Measurements from ENCODE around the gene CLEC9A.
"Not testable (repeated sequence)": the region's sequence is repeated elsewhere in the genome, so short reads cannot be mapped to it uniquely, and the experiment has no call there.

CLEC9A gene

GRCh38 chr12:10030446-10030845 lies at the start of gene CLEC9A:
CLEC9A (plus strand) TSS chr12:10030682; CDS start chr12:10052688, 22,006 bp downstream.
- DNase-seq: no peak

- DNase-seq: no peak
Observed at GRCh38 chr12:9991876-9992275, 38.6 kb upstream of the CLEC9A start.

- DNase-seq: no peak
Observed at GRCh38 chr12:9992296-9992695, 38.2 kb upstream of the CLEC9A start.

GRCh38 chr12:9999016-9999415 lies 31.5 kb upstream of the CLEC9A start, which contains the start of gene CLEC1B:
CLEC1B (minus strand) TSS chr12:9999121; CDS start chr12:9999100, 21 bp downstream.
- DNase-seq: no peak

- no peak for DNase-seq
Observed at GRCh38 chr12:10001171-10001776, 29.2 kb upstream of the CLEC9A start.

- DNase-seq: no peak
Observed at GRCh38 chr12:10012630-10013330, 17.7 kb upstream of the CLEC9A start.

- DNase-seq: no peak
Observed at GRCh38 chr12:10015450-10015849, 15.0 kb upstream of the CLEC9A start.

GRCh38 chr12:10016881-10017280 lies 13.6 kb upstream of the CLEC9A start:
- DNase-seq: no peak

GRCh38 chr12:10018386-10018785 lies 12.1 kb upstream of the CLEC9A start:
- no peak for DNase-seq

- no peak for DNase-seq
Observed at GRCh38 chr12:10021342-10021741, 9.1 kb upstream of the CLEC9A start.

GRCh38 chr12:10025236-10025635 lies 5.2 kb upstream of the CLEC9A start:
- DNase-seq: no peak

- not testable (repeated sequence) for DNase-seq
Observed at GRCh38 chr12:10026666-10027065, 3.8 kb upstream of the CLEC9A start.

- no peak for DNase-seq
Observed at GRCh38 chr12:10027311-10027710, 3.2 kb upstream of the CLEC9A start.

- no peak for DNase-seq
Observed at GRCh38 chr12:10027721-10028120, 2.8 kb upstream of the CLEC9A start.

GRCh38 chr12:10031321-10031720 lies 839 bp downstream of the CLEC9A start:
- DNase-seq: no peak

- DNase-seq: no peak
Observed at GRCh38 chr12:10031771-10032175, 1.3 kb downstream of the CLEC9A start.

GRCh38 chr12:10033783-10034545 lies 3.5 kb downstream of the CLEC9A start:
- no peak for DNase-seq

- no peak for DNase-seq
Observed at GRCh38 chr12:10042167-10042566, 11.7 kb downstream of the CLEC9A start.

GRCh38 chr12:10048526-10048925 lies 18.0 kb downstream of the CLEC9A start:
- DNase-seq: no peak

- no peak for DNase-seq
Observed at GRCh38 chr12:10052193-10052913, 21.9 kb downstream of the CLEC9A start.

GRCh38 chr12:10058387-10058786 lies 27.9 kb downstream of the CLEC9A start:
- no peak for DNase-seq

GRCh38 chr12:10065241-10065640 lies 34.8 kb downstream of the CLEC9A start:
- no peak for DNase-seq

- no peak for DNase-seq
Observed at GRCh38 chr12:10067264-10067663, 36.8 kb downstream of the CLEC9A start.
